T-helper 2 cell treated with Interferon-gamma antibody and Interleukin-4, amounts not matched to agents 5 μg/mL and 100 μg/mL, for 36 hours (primary cell): ENCODE data around the gene LDOC1.

ENCODE experiments used
- DNase-seq: peaks from one replicate; pipeline ENCODE4 v3.0.0; 2021; ENCODE audit warnings: low spot score
- H3K27ac Mint-ChIP-seq: one replicate; pipeline ENCODE4 v1.8.0; 2021; ENCODE audit warnings: mild to moderate bottlenecking, mixed read lengths
- H3K27me3 Mint-ChIP-seq: one replicate; pipeline ENCODE4 v1.8.0; 2021; ENCODE audit warnings: low read depth, mixed read lengths
- H3K36me3 Mint-ChIP-seq: one replicate; pipeline ENCODE4 v1.8.0; 2021; ENCODE audit warnings: low read depth, mixed read lengths
- H3K4me1 Mint-ChIP-seq: one replicate; pipeline ENCODE4 v1.8.0; 2021; ENCODE audit warnings: low read depth, mixed read lengths
- H3K4me3 Mint-ChIP-seq: one replicate; pipeline ENCODE4 v1.8.0; 2022; ENCODE audit warnings: mild to moderate bottlenecking, moderate library complexity, mixed read lengths
- H3K9me3 Mint-ChIP-seq: one replicate; pipeline ENCODE4 v1.8.0; 2021; ENCODE audit warnings: mixed read lengths

LDOC1 gene

GRCh38 chrX:141133272-141133671, 43.7 kb downstream of the LDOC1 start:
- Mint-ChIP-seq H3K27ac (no peak overlapping the region), H3K9me3 (no peaks in the 10 kb centered on the region), H3K27me3 (no peaks in the 10 kb centered on the region), H3K36me3 (no peaks in the 10 kb centered on the region), H3K4me1 (no peaks in the 10 kb centered on the region), H3K4me3 (no peak overlapping the region)
- DNase-seq: no peak

GRCh38 chrX:141127146-141127545, 49.8 kb downstream of the LDOC1 start:
- Mint-ChIP-seq H3K36me3 (no peaks in the 10 kb centered on the region), H3K9me3 (no peaks in the 10 kb centered on the region), H3K27ac (no peak overlapping the region), H3K4me1 (no peaks in the 10 kb centered on the region), H3K27me3 (no peaks in the 10 kb centered on the region), H3K4me3 (no peak overlapping the region)
- DNase-seq: no peak
